PFSK-1 (cell line): ENCODE data around the gene KRTAP10-11.

Source experiments
- TAF1 ChIP-seq: IDR thresholded peaks from 2 replicates; pipeline ENCODE4 v1.6.1; 2012; ENCODE audit warnings: low read length, control low read depth, borderline replicate concordance; ENCODE audit not compliant: insufficient read depth
- TF ChIP-seq, protein P1 (sequence below), 2 experiments: IDR thresholded peaks; 2 replicates each; pipeline versions ENCODE4 v1.6.1 to v1.8.0; 2011 to 2012; ENCODE audit warnings: low read depth in 2 of 2, low read length in 2 of 2, control low read depth in 1 of 2, inconsistent platforms in 1 of 2, mild to moderate bottlenecking in 1 of 2, moderate library complexity in 1 of 2; ENCODE audit not compliant: insufficient read depth in 1 of 2

GRCh38 chr21:44666401-44667320 lies 20.4 kb downstream of the KRTAP10-11 start, which contains the start of gene KRTAP12-2:
- no peak for TF ChIP-seq TAF1
- TF ChIP-seq, protein P1, sequence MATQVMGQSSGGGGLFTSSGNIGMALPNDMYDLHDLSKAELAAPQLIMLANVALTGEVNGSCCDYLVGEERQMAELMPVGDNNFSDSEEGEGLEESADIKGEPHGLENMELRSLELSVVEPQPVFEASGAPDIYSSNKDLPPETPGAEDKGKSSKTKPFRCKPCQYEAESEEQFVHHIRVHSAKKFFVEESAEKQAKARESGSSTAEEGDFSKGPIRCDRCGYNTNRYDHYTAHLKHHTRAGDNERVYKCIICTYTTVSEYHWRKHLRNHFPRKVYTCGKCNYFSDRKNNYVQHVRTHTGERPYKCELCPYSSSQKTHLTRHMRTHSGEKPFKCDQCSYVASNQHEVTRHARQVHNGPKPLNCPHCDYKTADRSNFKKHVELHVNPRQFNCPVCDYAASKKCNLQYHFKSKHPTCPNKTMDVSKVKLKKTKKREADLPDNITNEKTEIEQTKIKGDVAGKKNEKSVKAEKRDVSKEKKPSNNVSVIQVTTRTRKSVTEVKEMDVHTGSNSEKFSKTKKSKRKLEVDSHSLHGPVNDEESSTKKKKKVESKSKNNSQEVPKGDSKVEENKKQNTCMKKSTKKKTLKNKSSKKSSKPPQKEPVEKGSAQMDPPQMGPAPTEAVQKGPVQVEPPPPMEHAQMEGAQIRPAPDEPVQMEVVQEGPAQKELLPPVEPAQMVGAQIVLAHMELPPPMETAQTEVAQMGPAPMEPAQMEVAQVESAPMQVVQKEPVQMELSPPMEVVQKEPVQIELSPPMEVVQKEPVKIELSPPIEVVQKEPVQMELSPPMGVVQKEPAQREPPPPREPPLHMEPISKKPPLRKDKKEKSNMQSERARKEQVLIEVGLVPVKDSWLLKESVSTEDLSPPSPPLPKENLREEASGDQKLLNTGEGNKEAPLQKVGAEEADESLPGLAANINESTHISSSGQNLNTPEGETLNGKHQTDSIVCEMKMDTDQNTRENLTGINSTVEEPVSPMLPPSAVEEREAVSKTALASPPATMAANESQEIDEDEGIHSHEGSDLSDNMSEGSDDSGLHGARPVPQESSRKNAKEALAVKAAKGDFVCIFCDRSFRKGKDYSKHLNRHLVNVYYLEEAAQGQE (IDR thresholded peaks at IDR 0.05; ENCODE audit: insufficient read depth in 1 of 2, low read depth in 2 of 2, low read length in 2 of 2) = no peak
